GM13977 (cell line): ENCODE measurements around the gene LEAP2.
"Not testable (repeated sequence)": the region's sequence is repeated elsewhere in the genome, so short reads cannot be mapped to it uniquely, and the experiment has no call there.

ENCODE experiments used
- DNase-seq: peaks from one replicate; pipeline ENCODE4 v3.0.0; 2012; ENCODE audit warnings: low spot score
- in situ Hi-C: fragments of 300-500 bp; cut with MboI; formaldehyde crosslinking; loops from one replicate; pipeline ENCODE4 v1.12.0; 2022; ENCODE audit warnings: low sequenced_read_pairs, low pct_unique_long_range_greater_than_20kb, mixed read lengths, inconsistent platforms; ENCODE audit not compliant: unreplicated experiment
- TF ChIP-seq, protein P1 (sequence below): IDR thresholded peaks from 2 replicates; pipeline ENCODE4 v1.5.1; 2012; ENCODE audit warnings: mild to moderate bottlenecking, control low read depth; ENCODE audit not compliant: insufficient read depth; ENCODE audit errors: extremely low read depth, missing control alignments

Gene LEAP2

DNA sequence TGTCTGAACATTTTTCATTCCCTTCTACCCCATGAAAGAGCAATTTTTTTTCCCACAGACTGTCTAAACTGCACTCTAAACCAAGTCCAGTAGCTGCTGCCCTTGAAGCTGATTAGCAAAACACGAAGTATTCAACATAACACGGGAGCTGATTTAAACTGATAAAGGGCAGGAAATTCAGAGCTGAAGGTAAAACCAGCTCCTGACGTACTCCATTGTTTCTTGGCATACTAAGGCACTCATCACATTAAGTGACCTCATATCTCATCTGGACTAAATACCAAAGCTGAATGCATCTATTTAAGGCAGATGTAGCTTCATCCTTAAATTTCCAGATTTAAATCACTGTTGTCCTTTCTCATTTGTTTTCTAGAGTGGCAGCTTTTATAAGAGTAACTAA is 19.2 kb upstream of the LEAP2 start:
- in situ Hi-C loops: no loop called here
- no peak for DNase-seq
- TF ChIP-seq, protein P1, sequence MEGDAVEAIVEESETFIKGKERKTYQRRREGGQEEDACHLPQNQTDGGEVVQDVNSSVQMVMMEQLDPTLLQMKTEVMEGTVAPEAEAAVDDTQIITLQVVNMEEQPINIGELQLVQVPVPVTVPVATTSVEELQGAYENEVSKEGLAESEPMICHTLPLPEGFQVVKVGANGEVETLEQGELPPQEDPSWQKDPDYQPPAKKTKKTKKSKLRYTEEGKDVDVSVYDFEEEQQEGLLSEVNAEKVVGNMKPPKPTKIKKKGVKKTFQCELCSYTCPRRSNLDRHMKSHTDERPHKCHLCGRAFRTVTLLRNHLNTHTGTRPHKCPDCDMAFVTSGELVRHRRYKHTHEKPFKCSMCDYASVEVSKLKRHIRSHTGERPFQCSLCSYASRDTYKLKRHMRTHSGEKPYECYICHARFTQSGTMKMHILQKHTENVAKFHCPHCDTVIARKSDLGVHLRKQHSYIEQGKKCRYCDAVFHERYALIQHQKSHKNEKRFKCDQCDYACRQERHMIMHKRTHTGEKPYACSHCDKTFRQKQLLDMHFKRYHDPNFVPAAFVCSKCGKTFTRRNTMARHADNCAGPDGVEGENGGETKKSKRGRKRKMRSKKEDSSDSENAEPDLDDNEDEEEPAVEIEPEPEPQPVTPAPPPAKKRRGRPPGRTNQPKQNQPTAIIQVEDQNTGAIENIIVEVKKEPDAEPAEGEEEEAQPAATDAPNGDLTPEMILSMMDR: no peak

DNA sequence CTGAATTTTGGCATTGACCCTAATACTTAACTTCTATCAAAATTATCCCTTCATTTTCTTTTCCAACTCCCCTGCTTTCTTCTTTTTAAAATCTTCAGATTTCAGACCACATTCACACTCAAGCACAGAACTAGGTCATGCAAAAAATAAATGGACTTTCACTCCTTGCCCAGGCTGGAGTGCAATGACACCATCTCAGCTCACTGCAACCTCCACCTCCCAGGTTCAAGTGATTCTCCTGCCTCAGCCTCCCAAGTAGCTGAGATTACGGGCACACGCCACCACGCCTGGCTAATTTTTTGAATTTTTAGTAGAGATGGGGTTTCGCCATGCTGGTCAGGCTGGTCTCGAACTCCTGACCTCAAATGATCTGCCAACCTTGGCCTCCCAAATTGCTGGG is 18.5 kb upstream of the LEAP2 start:
- DNase-seq, in situ Hi-C loops: not testable (repeated sequence)

- in situ Hi-C loops: no loop called here
- no peak for DNase-seq
- TF ChIP-seq, protein P1: no peak
These were observed 17.5 kb upstream of the LEAP2 start for GRCh38 chr5:132856011-132856410.

DNA sequence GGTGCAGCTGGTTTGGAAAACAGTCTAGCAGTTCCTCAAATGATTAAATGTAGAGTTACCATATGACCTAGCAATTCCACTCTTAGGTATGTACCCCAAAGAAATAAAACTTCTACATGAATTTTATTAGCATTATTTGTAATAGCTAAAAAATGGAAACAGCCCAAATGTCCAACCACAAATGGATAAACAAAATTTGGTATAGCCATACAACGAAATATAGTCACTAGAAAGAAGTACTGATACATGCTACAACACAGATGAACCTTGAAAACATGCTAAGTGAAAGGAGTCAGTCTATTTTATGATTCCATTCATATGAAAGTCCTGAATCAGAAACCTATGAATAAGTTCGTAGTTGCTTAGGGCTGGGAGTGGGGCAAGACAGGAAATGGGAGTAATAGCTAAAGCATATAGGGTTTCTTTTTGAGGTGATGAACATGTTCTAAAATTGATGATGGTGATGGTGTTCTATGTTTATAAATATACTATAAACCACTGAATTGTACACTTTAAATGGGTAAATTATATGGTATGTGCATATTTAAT is 13.5 kb upstream of the LEAP2 start:
- in situ Hi-C loops: no loop called here
- no peak for DNase-seq
- TF ChIP-seq, protein P1: no peak

DNA sequence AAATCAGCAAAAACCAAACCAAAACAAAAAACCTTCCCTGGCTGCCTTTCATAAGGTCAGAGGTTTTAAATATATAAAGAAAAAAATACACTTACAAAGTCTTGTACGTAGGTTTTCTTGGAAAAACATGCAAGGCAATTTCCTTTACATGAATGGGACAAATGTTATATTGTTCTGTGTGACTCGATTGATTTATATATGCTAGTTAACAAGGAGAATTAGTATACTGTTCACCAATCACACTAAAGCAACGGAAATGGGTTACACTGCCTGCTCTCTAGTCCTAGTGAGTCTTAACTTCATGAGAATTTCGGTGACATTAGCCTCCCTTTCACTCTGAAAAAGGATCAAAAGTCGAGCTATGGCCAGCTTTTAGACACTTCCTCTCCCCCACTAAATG is 12.7 kb upstream of the LEAP2 start:
- no peak for DNase-seq
- in situ Hi-C loops: no loop called here

DNA sequence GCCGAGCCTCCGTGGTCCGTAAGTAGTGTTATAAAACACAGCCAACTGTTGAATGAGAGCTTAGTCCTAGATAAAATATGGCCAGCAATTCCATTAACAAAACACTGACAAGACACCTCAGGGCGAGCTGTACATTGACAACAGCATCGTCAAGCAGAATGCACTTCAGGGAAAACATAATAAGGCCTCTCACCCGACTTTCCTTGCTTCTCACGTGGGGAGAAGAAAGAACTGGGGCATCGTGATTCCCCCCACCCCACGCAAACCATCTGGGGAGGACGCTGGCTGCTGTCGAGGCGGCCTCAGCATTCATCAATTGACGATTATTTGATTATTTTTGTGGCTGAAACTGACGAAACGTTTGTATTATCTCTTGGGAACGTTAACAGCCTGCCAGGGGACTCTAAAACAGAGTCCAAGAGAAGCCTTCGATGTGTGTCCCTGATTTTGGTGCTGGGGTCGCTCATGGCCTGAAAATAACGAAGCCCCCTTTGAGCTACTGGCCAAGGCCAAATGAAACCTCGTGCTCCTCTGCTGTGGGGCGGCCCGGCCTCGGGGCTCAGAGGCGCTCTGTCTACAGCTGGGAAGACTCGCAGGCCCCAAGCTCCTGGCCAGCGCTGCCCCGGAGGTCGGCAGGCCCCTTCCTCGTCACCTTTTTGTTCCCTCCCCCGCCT is 7.7 kb upstream of the LEAP2 start:
- in situ Hi-C loops: no loop called here
- TF ChIP-seq, protein P1: no peak
- no peak for DNase-seq

More for the DNA sequence above, 12.7 kb upstream of the LEAP2 start:
- TF ChIP-seq, protein P1: no peak

GRCh38 chr5:132866342-132867045 is 7.0 kb upstream of the LEAP2 start, which contains the start of the genes GDF9 and UQCRQ:
TSS of gene GDF9 (minus strand) at chr5:132866469. CDS start at chr5:132864533, 1,936 bp downstream.
TSS of gene UQCRQ (plus strand) at chr5:132866642. CDS start at chr5:132866882, 240 bp downstream.
- peak; percentile 96 for DNase-seq
- in situ Hi-C loops: no loop called here
- TF ChIP-seq, protein P1: peak; percentile 35
